Suprapubic skin (tissue), 4 donors: Measurements from ENCODE around the gene CUBN.

ENCODE experiments used
- EP300 ChIP-seq: sonication (generic); formaldehyde crosslinking; IDR thresholded peaks from one replicate; pipeline ENCODE4 v1.6.1; 2017; ENCODE audit warnings: antibody characterized with exemption
- POLR2AphosphoS5 ChIP-seq, 3 donors: sonication (generic); formaldehyde crosslinking; IDR thresholded peaks; one replicate each; pipeline ENCODE4 v1.6.1; 2017; ENCODE audit warnings: antibody characterized with exemption in 3 of 3
- TF ChIP-seq, protein P1 (sequence below), 2 donors: fragments of 200-600 bp in 1 of 2; fragments of 450-650 bp in 1 of 2; sonication (generic) in 1 of 2; IDR thresholded peaks; one replicate each; pipeline ENCODE4 v1.5.1; 2016 to 2019; ENCODE audit warnings: antibody characterized with exemption in 2 of 2, mild to moderate bottlenecking in 1 of 2, moderate library complexity in 1 of 2

DNA sequence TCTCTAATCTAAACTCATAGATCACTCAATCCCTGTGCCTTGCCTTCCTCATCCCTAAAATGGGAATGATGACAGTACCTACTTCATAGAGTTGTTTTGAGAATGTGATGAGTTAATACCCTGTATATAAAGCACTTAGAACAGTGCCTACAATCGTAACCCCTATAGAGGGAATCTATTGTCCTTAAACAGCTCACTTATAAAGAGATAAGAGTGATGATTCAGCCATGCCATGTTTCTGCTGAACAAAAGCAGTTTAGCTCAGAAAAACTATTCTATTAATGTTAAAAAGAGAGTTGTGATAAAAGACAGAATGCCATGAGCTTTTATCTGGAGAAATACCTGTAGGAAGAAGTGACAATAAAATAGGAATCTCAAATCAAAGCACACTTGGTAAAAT, 63.6 kb downstream of the CUBN start:
- TF ChIP-seq, protein P1, sequence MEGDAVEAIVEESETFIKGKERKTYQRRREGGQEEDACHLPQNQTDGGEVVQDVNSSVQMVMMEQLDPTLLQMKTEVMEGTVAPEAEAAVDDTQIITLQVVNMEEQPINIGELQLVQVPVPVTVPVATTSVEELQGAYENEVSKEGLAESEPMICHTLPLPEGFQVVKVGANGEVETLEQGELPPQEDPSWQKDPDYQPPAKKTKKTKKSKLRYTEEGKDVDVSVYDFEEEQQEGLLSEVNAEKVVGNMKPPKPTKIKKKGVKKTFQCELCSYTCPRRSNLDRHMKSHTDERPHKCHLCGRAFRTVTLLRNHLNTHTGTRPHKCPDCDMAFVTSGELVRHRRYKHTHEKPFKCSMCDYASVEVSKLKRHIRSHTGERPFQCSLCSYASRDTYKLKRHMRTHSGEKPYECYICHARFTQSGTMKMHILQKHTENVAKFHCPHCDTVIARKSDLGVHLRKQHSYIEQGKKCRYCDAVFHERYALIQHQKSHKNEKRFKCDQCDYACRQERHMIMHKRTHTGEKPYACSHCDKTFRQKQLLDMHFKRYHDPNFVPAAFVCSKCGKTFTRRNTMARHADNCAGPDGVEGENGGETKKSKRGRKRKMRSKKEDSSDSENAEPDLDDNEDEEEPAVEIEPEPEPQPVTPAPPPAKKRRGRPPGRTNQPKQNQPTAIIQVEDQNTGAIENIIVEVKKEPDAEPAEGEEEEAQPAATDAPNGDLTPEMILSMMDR (IDR thresholded peaks at IDR 0.05), result no peak
- TF ChIP-seq EP300 (no peak), POLR2AphosphoS5 (IDR thresholded peaks at IDR 0.05) (no peak)
